Measurements from ENCODE around the gene RBM33. TPM values are rescaled to one million over a fixed set of nuclear protein-coding genes. Genes with fewer than 3 reads are reported as not detected.
"Not testable (repeated sequence)": the region's sequence is repeated elsewhere in the genome, so short reads cannot be mapped to it uniquely, and the experiment has no call there.

The RBM33 gene
- total RNA-seq, 2 donors from 2014 or later = 48.8 to 49.6 TPM

GRCh38 chr7:155808549-155809331 is 164.3 kb downstream of the RBM33 start:
- DNase-seq (ENCODE audit: low spot score) = no peak
- intact Hi-C loops (cut with DNase I) = loop anchor here in 1 of 2 donors (10.0 kb wide), 1 partner anchor 666 kb away; no protein-coding TSS in a partner anchor

- intact Hi-C loops (cut with DNase I) = loop anchor here in 1 of 2 donors (10.0 kb wide), 1 partner anchor 665 kb away; no protein-coding TSS in a partner anchor
- DNase-seq (ENCODE audit: low spot score) = no peak
Observed at GRCh38 chr7:155809332-155809946, 165.0 kb downstream of the RBM33 start.

GRCh38 chr7:155809947-155810769 is 165.7 kb downstream of the RBM33 start:
- intact Hi-C loops (cut with DNase I) = loop anchor here (10.0 kb wide), 1 partner anchor 665 kb away; no protein-coding TSS in a partner anchor
- DNase-seq (ENCODE audit: low spot score) = no peak

- intact Hi-C loops (cut with DNase I) = loop anchor here in 1 of 2 donors (10.0 kb wide), 1 partner anchor 664 kb away; no protein-coding TSS in a partner anchor
- no peak for DNase-seq (ENCODE audit: low spot score)
Observed at GRCh38 chr7:155810770-155811559, 166.5 kb downstream of the RBM33 start.

GRCh38 chr7:155811560-155811894 is 167.1 kb downstream of the RBM33 start:
- no peak for DNase-seq (ENCODE audit: low spot score)
- intact Hi-C loops (cut with DNase I) = loop anchor here in 1 of 2 donors (10.0 kb wide), 1 partner anchor 663 kb away; no protein-coding TSS in a partner anchor

- intact Hi-C loops (cut with DNase I) = loop anchor here in 1 of 2 donors (10.0 kb wide), 1 partner anchor 663 kb away; no protein-coding TSS in a partner anchor
- DNase-seq (ENCODE audit: low spot score) = no peak
Observed at GRCh38 chr7:155811895-155812761, 167.7 kb downstream of the RBM33 start, which contains the start of gene SHH. TSS of gene SHH (minus strand) at chr7:155812463. CDS start at chr7:155812122, 341 bp downstream.

GRCh38 chr7:155813125-155813524 is 168.7 kb downstream of the RBM33 start:
- intact Hi-C loops (cut with DNase I) = loop anchor here in 1 of 2 donors (10.0 kb wide), 1 partner anchor 662 kb away; no protein-coding TSS in a partner anchor
- DNase-seq (ENCODE audit: low spot score) = no peak

- no peak for DNase-seq (ENCODE audit: low spot score)
- intact Hi-C loops (cut with DNase I) = loop anchor here in 1 of 2 donors (10.0 kb wide), 1 partner anchor 661 kb away; no protein-coding TSS in a partner anchor
Observed at GRCh38 chr7:155813546-155814315, 169.3 kb downstream of the RBM33 start.

GRCh38 chr7:155814316-155815276 is 170.1 kb downstream of the RBM33 start:
- intact Hi-C loops (cut with DNase I) = loop anchor here in 1 of 2 donors (10.0 kb wide), 1 partner anchor 660 kb away; no protein-coding TSS in a partner anchor
- DNase-seq (ENCODE audit: low spot score) = no peak

GRCh38 chr7:155815332-155816191 is 171.1 kb downstream of the RBM33 start:
- no peak for DNase-seq (ENCODE audit: low spot score)
- intact Hi-C loops (cut with DNase I) = loop anchor here in 1 of 2 donors (10.0 kb wide), 1 partner anchor 659 kb away; no protein-coding TSS in a partner anchor

- intact Hi-C loops (cut with DNase I) = loop anchor here in 1 of 2 donors (10.0 kb wide), 1 partner anchor 659 kb away; no protein-coding TSS in a partner anchor
- DNase-seq (ENCODE audit: low spot score) = no peak
Observed at GRCh38 chr7:155816192-155816508, 171.7 kb downstream of the RBM33 start.

- DNase-seq (ENCODE audit: low spot score) = no peak
Observed at GRCh38 chr7:155816996-155817395, 172.5 kb downstream of the RBM33 start.

GRCh38 chr7:155817515-155817914 is 173.1 kb downstream of the RBM33 start:
- intact Hi-C loops (cut with DNase I) = loop anchor here in 1 of 2 donors (10.0 kb wide), 1 partner anchor 657 kb away; no protein-coding TSS in a partner anchor
- not testable (repeated sequence) for DNase-seq (ENCODE audit: low spot score)

More at GRCh38 chr7:155816996-155817395, 172.5 kb downstream of the RBM33 start:
- intact Hi-C loops (cut with DNase I) = loop anchor here in 1 of 2 donors (10.0 kb wide), 1 partner anchor 658 kb away; no protein-coding TSS in a partner anchor

- DNase-seq (ENCODE audit: low spot score) = no peak
- intact Hi-C loops (cut with DNase I) = loop anchor here in 1 of 2 donors (10.0 kb wide), 1 partner anchor 657 kb away; no protein-coding TSS in a partner anchor
Observed at GRCh38 chr7:155818154-155818819, 173.8 kb downstream of the RBM33 start.

Data from posterior vena cava (tissue), 2 donors.